Measurements from ENCODE around the gene CLSTN3.

The CLSTN3 gene

DNA sequence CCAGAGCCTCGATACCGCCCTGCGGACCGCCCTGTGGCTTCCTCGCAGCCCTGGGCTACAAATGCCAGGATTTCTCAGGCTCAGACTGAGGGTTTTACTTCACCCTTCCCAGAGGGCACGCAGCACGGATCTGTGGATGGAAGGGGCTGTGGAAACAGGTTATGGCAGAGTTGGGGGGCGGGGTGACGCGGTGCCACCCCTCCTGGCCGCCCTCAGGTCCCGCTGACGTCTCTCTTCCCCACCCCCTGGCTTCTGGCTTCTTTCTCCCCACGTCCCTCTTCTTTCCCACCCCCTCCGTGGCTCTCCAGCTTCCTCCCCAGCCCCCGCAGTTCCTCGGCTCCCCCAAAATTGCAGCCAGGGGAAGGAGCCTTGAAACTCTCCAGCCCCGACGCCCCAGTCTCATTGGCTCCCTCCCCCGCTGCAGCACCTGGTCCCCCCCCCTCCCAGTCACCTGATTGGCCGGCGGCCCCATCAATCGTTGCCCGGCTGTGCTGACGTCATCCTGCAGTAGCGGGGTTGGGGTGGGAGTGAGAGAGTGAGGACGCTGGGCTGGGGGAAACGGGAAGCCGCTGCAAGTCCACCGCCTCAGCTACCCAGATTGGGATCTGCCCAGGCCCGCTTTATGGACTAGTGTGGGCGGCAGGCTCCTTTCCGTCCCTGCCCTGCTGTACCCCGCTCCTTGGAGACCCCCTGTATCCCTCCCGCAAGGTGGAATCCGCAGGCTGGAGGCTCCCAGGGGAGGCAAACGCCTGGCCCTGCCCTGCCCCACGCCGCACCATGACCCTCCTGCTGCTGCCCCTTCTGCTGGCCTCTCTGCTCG lies at the start of gene CLSTN3:
Gene CLSTN3, plus strand, starts transcription at position 500 of the 820 bp plus-strand sequence. Its CDS starts 278 bp downstream, at position 778.
- DNase-seq: peak; percentile 45

- DNase-seq: no peak
Observed at GRCh38 chr12:7081037-7081436, 49.1 kb upstream of the CLSTN3 start.

- DNase-seq: no peak
Observed at GRCh38 chr12:7083125-7083524, 47.0 kb upstream of the CLSTN3 start.

GRCh38 chr12:7089196-7089871 lies 40.8 kb upstream of the CLSTN3 start:
- no peak for DNase-seq

GRCh38 chr12:7090222-7090998 lies 39.8 kb upstream of the CLSTN3 start:
- no peak for DNase-seq

GRCh38 chr12:7091171-7091570 lies 39.0 kb upstream of the CLSTN3 start:
- no peak for DNase-seq

- no peak for DNase-seq
Observed at GRCh38 chr12:7091660-7092228, 38.4 kb upstream of the CLSTN3 start.

DNA sequence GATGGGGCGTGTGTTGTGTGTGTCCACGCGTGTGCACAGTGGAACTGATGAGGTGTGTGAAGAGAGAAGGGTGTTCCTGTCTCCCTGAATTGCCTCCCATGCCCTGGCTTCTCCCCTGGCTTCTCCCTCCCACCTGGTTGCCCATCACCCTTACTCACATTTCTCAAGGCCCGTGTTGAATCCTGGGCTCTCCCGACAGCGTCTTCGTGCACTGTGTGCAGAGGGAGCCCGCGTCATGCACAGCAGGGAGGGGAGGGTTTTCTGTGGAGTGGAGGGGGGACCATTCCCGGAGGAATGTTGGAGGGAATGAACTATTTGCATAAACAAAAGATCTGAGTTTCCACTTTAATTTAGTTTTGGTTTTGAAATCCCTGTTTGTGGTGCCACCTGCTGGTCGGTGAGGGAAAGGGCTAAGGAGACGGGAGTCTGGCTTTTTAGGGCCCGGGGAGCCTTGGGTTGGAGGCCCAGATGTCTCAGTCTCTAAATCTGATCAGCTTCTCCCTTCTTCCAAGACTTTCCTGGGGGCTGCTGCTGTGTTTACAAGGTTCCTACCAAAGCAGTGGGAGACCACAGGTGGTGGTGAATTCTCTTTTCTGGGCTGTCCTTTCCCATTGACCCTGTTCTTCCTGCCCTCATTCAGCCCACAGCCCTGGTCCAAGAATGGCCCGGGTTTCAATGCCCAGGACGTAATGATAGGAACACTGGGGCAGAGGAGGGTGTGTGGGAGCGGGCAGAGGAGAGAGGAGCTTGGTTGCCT lies 37.8 kb upstream of the CLSTN3 start, which contains the start of gene C1R:
Gene C1R, minus strand, starts transcription at position 217 of the 757 bp plus-strand sequence. Its CDS starts 57 bp downstream, at position 160.
- DNase-seq: no peak

- no peak for DNase-seq
Observed at GRCh38 chr12:7092986-7093460, 37.1 kb upstream of the CLSTN3 start.

DNA sequence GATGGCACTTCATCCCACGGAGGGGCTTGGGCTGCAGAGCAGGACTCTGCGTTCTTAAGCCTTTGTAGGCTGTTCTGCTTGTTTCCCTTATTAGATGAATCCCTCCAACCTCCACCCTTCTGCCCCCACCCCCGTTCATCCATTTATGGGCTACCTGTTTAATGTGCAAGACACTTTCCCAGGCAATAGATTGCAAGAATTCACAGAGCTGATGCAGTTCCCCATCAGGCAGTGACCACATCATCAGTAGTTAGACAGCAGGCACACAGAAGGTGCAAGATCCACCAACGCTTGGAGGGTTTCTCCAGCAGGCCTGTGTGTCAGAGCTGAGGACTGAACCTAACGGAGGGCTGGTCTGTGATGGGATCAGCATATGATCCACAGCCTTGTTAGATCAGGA lies 36.7 kb upstream of the CLSTN3 start:
- DNase-seq: no peak

GRCh38 chr12:7093892-7094291 lies 36.3 kb upstream of the CLSTN3 start:
- DNase-seq: no peak

- DNase-seq: no peak
Observed at GRCh38 chr12:7096006-7096932, 33.9 kb upstream of the CLSTN3 start.

DNA sequence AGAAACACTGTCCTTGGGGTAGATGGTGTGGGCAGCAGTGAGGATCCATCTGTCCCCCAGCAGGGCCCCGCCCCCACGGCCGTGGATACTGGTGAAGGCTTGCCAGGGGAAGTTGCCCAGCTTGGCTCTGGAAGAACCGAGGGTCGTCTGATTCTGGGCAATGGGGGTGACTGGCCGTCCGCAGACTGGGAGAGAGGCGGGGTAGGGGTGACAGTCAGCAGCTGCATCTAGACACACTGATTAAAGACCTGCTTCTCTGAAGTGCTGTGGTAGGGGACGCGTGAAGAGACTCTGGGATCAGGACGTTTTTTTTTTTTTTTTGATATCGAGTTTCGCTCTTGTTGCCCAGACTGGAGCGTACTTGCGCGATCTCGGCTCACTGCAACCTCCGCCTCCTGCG lies 33.2 kb upstream of the CLSTN3 start:
- DNase-seq: no peak

- peak; percentile 57 for DNase-seq
Observed at GRCh38 chr12:7099290-7099996, 30.7 kb upstream of the CLSTN3 start.

- DNase-seq: peak; percentile 17
Observed at GRCh38 chr12:7100239-7100638, 29.9 kb upstream of the CLSTN3 start.

- DNase-seq: no peak
Observed at GRCh38 chr12:7101047-7101693, 29.0 kb upstream of the CLSTN3 start.

- DNase-seq: no peak
Observed at GRCh38 chr12:7101694-7102131, 28.5 kb upstream of the CLSTN3 start.

DNA sequence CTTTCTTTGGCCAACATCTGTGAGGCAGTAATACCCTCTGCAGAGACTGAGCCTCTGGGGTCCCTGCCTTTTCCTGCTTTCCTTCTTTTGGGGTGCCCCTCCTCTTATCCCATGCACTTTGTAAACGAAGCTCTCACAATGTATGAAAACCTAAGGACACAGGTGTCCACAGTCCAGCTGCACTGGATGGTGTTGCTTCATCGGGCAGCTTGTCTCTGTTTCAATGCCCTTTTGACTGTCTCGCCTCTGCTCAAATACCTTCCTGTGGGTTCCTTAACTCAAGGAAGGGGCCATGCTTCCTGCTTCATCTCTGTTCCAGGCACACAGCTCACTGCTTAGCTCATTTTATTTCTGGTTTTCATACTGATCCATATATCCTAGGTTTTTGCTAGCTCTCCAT lies 27.6 kb upstream of the CLSTN3 start:
- no peak for DNase-seq

GRCh38 chr12:7103837-7104584 lies 26.2 kb upstream of the CLSTN3 start:
- DNase-seq: no peak
